Neural progenitor cell (in vitro differentiated cells): Measurements from ENCODE around the gene DENND11. TPM values are rescaled to one million over a fixed set of nuclear protein-coding genes. Genes with fewer than 3 reads are reported as not detected.

Experiments used
- DNase-seq: peaks from one replicate; pipeline ENCODE4 v3.0.0-alpha.2; 2016; ENCODE audit warnings: low spot score
- H2AFZ ChIP-seq: fragments of 200-600 bp; sonication (generic); replicated peaks from 2 replicates; pipeline ENCODE4 v1.6.1; 2016; ENCODE audit warnings: antibody characterized with exemption
- H3F3A ChIP-seq: fragments of 200-600 bp; sonication (generic); 2 replicates; pipeline ENCODE4 v1.6.1; 2016; ENCODE audit warnings: antibody characterized with exemption, low read depth
- H3K27ac ChIP-seq: fragments of 200-600 bp; sonication (generic); 2 replicates; pipeline ENCODE4 v1.5.1; 2016; ENCODE audit warnings: mild to moderate bottlenecking
- H3K27me3 ChIP-seq: fragments of 200-600 bp; sonication (generic); 2 replicates; pipeline ENCODE4 v1.6.1; 2016; ENCODE audit warnings: mild to moderate bottlenecking, moderate library complexity
- H3K36me3 ChIP-seq: fragments of 200-600 bp; sonication (generic); 2 replicates; pipeline ENCODE4 v1.5.1; 2016
- H3K4me1 ChIP-seq: fragments of 200-600 bp; sonication (generic); 2 replicates; pipeline ENCODE4 v1.6.1; 2016; ENCODE audit warnings: mixed run types
- H3K4me2 ChIP-seq: fragments of 200-600 bp; sonication (generic); 2 replicates; pipeline ENCODE4 v1.6.1; 2016
- H3K4me3 ChIP-seq: fragments of 200-600 bp; sonication (generic); 2 replicates; pipeline ENCODE4 v1.5.1; 2016
- H3K79me2 ChIP-seq: fragments of 200-600 bp; sonication (generic); 2 replicates; pipeline ENCODE4 v1.6.1; 2016; ENCODE audit warnings: low read depth
- H3K9ac ChIP-seq: fragments of 200-600 bp; sonication (generic); 2 replicates; pipeline ENCODE4 v1.6.1; 2016
- H3K9me3 ChIP-seq: fragments of 200-600 bp; sonication (generic); 2 replicates; pipeline ENCODE4 v1.5.1; 2016; ENCODE audit warnings: low read depth
- H4K20me1 ChIP-seq: fragments of 200-600 bp; sonication (generic); 2 replicates; pipeline ENCODE4 v1.6.1; 2016; ENCODE audit warnings: low read depth
- H3K27ac Mint-ChIP-seq: 3 replicates; pipeline ENCODE4 v1.8.0; 2021; ENCODE audit warnings: mixed read lengths
- H3K27me3 Mint-ChIP-seq: 2 replicates; pipeline ENCODE4 v1.8.0; 2022; ENCODE audit warnings: low read depth, mild to moderate bottlenecking, inconsistent platforms, moderate library complexity, mixed read lengths; ENCODE audit not compliant: insufficient read depth
- H3K36me3 Mint-ChIP-seq: 3 replicates; pipeline ENCODE4 v1.8.0; 2021; ENCODE audit warnings: mixed read lengths
- H3K4me1 Mint-ChIP-seq: 3 replicates; pipeline ENCODE4 v1.8.0; 2021; ENCODE audit warnings: mixed read lengths
- H3K4me3 Mint-ChIP-seq: 3 replicates; pipeline ENCODE4 v1.8.0; 2021; ENCODE audit warnings: mild to moderate bottlenecking, moderate library complexity, mixed read lengths
- H3K9me3 Mint-ChIP-seq: 3 replicates; pipeline ENCODE4 v1.8.0; 2020; ENCODE audit warnings: mixed read lengths
- EZH2 ChIP-seq: fragments of 200-600 bp; sonication (generic); IDR thresholded peaks from 2 replicates; pipeline ENCODE4 v1.6.1; 2017; ENCODE audit warnings: antibody characterized with exemption, mild to moderate bottlenecking, moderate library complexity
- EZH2phosphoT487 ChIP-seq: fragments of 200-600 bp; sonication (generic); IDR thresholded peaks from 2 replicates; pipeline ENCODE4 v1.6.1; 2017; ENCODE audit warnings: antibody characterized with exemption
- total RNA-seq: library from RNA; depleted of rRNA; stranded (reverse); fragments of >200 nt; gene quantifications from 2 replicates; pipeline ENCODE4 v1.2.3, GENCODE V29; 2015; ENCODE audit warnings: low replicate concordance
- TF ChIP-seq, protein P1 (sequence below): fragments of 200-600 bp; sonication (generic); IDR thresholded peaks from 2 replicates; pipeline ENCODE4 v1.5.1; 2017; ENCODE audit warnings: antibody characterized with exemption, mild to moderate bottlenecking

The DENND11 gene
- total RNA-seq, 1 donor from 2014 or later = 23.5 TPM

DNA sequence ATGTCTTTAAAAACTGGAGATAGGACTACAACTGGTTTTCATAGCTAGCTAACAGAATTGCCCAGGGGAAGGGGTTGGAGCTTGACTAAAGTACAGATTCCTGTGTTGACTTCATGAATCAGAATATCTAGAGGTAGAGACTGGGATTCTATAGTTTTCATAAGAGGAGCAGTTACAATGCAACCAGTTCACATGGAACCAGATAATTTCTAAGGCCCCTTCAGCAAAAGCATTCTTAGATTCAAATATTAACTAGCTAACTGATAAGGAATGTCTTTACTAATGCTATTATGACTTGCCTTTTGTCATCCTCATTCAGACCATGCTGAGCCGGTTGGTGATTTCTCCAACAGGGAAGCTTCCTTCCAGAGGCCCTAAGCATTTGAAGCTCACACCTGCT is 11.9 kb upstream of the DENND11 start:
- H3K27me3 Mint-ChIP-seq = no peaks in the 10 kb centered on the region
- no peak overlapping the region for H3K9ac ChIP-seq
- no peaks in the 10 kb centered on the region for H3F3A ChIP-seq
- H3K79me2 ChIP-seq = no peaks in the 10 kb centered on the region
- no peak overlapping the region for H3K27ac ChIP-seq
- no peak overlapping the region for H3K27ac Mint-ChIP-seq
- DNase-seq = no peak
- H4K20me1 ChIP-seq = no peaks in the 10 kb centered on the region
- H3K9me3 Mint-ChIP-seq = no peaks in the 10 kb centered on the region
- H3K4me3 Mint-ChIP-seq = no peak overlapping the region
- H3K4me2 ChIP-seq = no peak overlapping the region
- no peak overlapping the region for H3K4me3 ChIP-seq
- H2AFZ ChIP-seq = no peak overlapping the region
- no peaks in the 10 kb centered on the region for H3K36me3 Mint-ChIP-seq
- no peaks in the 10 kb centered on the region for H3K9me3 ChIP-seq
- TF ChIP-seq, protein P1, sequence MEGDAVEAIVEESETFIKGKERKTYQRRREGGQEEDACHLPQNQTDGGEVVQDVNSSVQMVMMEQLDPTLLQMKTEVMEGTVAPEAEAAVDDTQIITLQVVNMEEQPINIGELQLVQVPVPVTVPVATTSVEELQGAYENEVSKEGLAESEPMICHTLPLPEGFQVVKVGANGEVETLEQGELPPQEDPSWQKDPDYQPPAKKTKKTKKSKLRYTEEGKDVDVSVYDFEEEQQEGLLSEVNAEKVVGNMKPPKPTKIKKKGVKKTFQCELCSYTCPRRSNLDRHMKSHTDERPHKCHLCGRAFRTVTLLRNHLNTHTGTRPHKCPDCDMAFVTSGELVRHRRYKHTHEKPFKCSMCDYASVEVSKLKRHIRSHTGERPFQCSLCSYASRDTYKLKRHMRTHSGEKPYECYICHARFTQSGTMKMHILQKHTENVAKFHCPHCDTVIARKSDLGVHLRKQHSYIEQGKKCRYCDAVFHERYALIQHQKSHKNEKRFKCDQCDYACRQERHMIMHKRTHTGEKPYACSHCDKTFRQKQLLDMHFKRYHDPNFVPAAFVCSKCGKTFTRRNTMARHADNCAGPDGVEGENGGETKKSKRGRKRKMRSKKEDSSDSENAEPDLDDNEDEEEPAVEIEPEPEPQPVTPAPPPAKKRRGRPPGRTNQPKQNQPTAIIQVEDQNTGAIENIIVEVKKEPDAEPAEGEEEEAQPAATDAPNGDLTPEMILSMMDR = no peak
- TF ChIP-seq EZH2phosphoT487 = no peak
- TF ChIP-seq EZH2 = no peak
- H3K27me3 ChIP-seq = no peaks in the 10 kb centered on the region
- H3K4me1 Mint-ChIP-seq = no peaks in the 10 kb centered on the region
- H3K36me3 ChIP-seq = no peaks in the 10 kb centered on the region
- peaks cover 3% of the 10 kb centered on the region for H3K4me1 ChIP-seq

DNA sequence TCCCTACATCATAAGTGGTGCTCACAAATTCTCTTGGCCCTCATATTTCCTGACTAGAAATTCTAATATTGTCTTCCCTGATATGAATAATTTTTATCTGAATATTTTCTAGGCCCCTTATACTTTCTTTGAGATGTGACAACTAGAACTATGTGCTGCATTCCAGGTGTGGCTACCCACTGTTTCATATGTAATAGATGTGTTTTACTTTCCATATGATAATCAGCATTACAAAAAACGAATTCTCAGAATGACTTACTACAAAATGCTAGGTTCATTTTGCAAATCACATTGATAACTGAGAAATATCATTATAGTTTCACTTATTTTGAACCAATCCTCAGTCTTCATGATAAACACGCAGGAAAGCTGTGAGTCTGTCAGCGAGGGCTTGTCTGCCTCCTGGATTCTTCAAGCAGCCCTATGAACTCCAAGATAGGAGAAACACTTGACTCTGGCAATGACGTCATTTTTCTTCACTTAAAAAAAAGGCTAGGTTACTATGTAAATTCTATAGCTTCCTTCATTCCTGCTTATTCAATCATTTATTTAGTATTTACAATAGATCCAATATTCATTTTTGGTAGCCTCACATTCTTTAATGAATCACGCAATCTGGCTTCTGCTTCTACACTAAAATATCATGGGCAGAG is 10.8 kb upstream of the DENND11 start:
- Mint-ChIP-seq H3K27ac (no peak overlapping the region), H3K4me1 (no peaks in the 10 kb centered on the region), H3K4me3 (no peak overlapping the region), H3K27me3 (no peaks in the 10 kb centered on the region), H3K36me3 (no peaks in the 10 kb centered on the region), H3K9me3 (no peaks in the 10 kb centered on the region)
- no peak overlapping the region for H3K9ac ChIP-seq
- no peaks in the 10 kb centered on the region for H3F3A ChIP-seq
- no peak overlapping the region for H3K27ac ChIP-seq
- no peak overlapping the region for H3K4me2 ChIP-seq
- H3K9me3 ChIP-seq = no peaks in the 10 kb centered on the region
- H3K4me1 ChIP-seq = peaks cover 3% of the 10 kb centered on the region
- no peak for TF ChIP-seq EZH2
- H2AFZ ChIP-seq = no peak overlapping the region
- no peaks in the 10 kb centered on the region for H3K79me2 ChIP-seq
- H3K4me3 ChIP-seq = no peak overlapping the region
- no peak for DNase-seq
- no peaks in the 10 kb centered on the region for H3K36me3 ChIP-seq
- H3K27me3 ChIP-seq = no peaks in the 10 kb centered on the region
- H4K20me1 ChIP-seq = no peaks in the 10 kb centered on the region

DNA sequence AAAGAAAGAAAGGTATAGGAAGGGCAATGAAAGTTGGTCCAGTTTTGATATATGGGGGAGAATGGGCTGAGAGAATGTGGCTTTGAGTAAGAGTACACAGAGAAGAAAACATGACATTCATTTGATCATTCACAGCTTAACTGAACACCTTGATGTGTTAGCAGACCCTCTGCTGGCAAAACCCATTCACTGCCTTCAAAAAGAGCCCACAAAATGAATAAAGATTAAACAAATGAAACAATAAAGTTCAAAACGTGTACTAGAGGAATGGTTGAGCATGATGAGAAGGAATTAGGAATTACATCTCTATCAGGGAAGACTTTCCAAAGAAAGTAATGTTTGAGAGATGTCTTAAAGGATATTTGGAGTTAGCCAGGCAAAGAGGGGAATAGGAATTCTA is 8.3 kb upstream of the DENND11 start:
- H3K4me1 Mint-ChIP-seq = peaks cover 2% of the 10 kb centered on the region
- no peaks in the 10 kb centered on the region for H3K79me2 ChIP-seq
- H3K27me3 Mint-ChIP-seq = no peaks in the 10 kb centered on the region

DNA sequence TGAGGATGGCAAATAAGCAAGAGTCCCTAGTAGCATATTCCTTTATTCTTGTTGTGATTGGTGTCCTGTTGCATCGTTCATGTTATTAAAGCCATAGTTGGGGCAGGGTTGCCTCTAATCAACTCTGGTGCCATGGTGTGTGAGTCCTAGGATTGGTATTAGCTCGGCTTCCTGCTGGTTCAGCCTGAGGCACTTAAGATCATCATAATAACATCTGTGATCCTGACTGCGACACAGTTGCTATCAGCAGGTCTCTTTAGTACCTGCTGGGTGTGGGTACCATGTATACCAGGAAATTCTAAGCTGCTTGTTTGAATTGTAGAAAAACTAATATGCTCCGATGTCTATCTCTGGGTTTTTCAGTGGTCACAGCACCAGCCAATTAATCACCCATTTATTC is 7.8 kb upstream of the DENND11 start:
- Histone ChIP-seq H2AFZ (no peak overlapping the region), H3K4me3 (no peak overlapping the region), H3K27me3 (no peaks in the 10 kb centered on the region), H3K9me3 (no peaks in the 10 kb centered on the region), H3K9ac (no peak overlapping the region), H3K4me2 (no peak overlapping the region), H3K4me1 (peaks cover 9% of the 10 kb centered on the region), H3K27ac (no peak overlapping the region), H3K79me2 (no peaks in the 10 kb centered on the region), H3K36me3 (no peaks in the 10 kb centered on the region), H3F3A (no peaks in the 10 kb centered on the region), H4K20me1 (no peaks in the 10 kb centered on the region)
- H3K27ac Mint-ChIP-seq = no peak overlapping the region
- H3K4me3 Mint-ChIP-seq = no peak overlapping the region
- no peaks in the 10 kb centered on the region for H3K9me3 Mint-ChIP-seq
- TF ChIP-seq EZH2phosphoT487 (no peak), EZH2 (no peak)
- TF ChIP-seq, protein P1 = no peak
- no peak for DNase-seq
- peaks cover 5% of the 10 kb centered on the region for H3K4me1 Mint-ChIP-seq
- H3K27me3 Mint-ChIP-seq = no peaks in the 10 kb centered on the region
- H3K36me3 Mint-ChIP-seq = no peaks in the 10 kb centered on the region

More for the DNA sequence above, 8.3 kb upstream of the DENND11 start:
- no peak overlapping the region for H3K4me2 ChIP-seq
- H2AFZ ChIP-seq = no peak overlapping the region
- H3K36me3 Mint-ChIP-seq = no peaks in the 10 kb centered on the region
- no peaks in the 10 kb centered on the region for H3K27me3 ChIP-seq
- no peak overlapping the region for H3K9ac ChIP-seq
- H3K9me3 ChIP-seq = no peaks in the 10 kb centered on the region
- no peak overlapping the region for H3K4me3 ChIP-seq
- no peak overlapping the region for H3K4me3 Mint-ChIP-seq
- no peaks in the 10 kb centered on the region for H3K9me3 Mint-ChIP-seq
- H3F3A ChIP-seq = no peaks in the 10 kb centered on the region
- no peak overlapping the region for H3K27ac Mint-ChIP-seq
- H3K36me3 ChIP-seq = no peaks in the 10 kb centered on the region
- peaks cover 4% of the 10 kb centered on the region for H3K4me1 ChIP-seq
- no peak overlapping the region for H3K27ac ChIP-seq
- TF ChIP-seq EZH2 = no peak
- TF ChIP-seq, protein P1 = no peak
- no peak for TF ChIP-seq EZH2phosphoT487
- H4K20me1 ChIP-seq = no peaks in the 10 kb centered on the region
- no peak for DNase-seq
